ENCODE results near the gene FES. TPM values are rescaled to one million over a fixed set of nuclear protein-coding genes. Genes with fewer than 3 reads are reported as not detected.
A peak's percentile ranks its signal among the peaks of the same experiment; 100 is the strongest.

FES gene
- total RNA-seq, 3 donors from 2014 or later (not counting 1 experiment from before 2014, with no cell fraction given) = 35.8 to 70.3 (median 52.5) TPM

DNA sequence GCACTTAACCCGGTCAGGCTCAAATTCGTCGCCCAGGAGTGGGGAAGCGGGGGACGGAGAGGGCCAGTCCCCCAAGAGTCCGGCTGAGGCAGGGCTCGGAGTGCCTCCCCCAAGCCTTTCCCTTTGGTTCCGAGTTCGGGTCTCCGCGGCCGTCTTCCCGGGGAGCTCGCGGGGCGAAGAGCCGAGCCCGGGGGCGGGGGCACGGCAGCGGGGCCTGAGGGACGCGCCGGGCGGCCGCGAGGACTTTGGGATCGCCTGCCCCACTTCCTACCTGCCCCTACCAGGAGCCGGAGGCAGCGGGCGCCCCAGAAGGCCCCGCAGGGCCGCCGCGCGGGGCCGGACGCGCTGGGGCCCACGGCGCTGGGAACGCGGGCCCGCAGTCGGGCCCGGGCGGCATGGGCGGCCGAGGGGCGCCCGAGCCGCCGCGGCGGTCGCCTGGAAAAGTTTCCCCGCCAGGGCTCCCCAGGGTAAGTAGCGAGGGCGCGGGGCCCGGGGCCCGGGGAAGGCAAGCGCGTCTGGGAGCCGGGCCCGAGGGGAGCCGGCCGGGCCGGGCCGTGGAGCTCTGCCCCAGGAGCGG is 13.1 kb upstream of the FES start:
- Mint-ChIP-seq H3K36me3 (no peaks in the 10 kb centered on the region), H3K9me3 (no peaks in the 10 kb centered on the region), H3K27me3 (ENCODE audit: low read depth in 2 of 2) (no peaks in the 10 kb centered on the region), H3K4me3 (peak overlapping the region; percentile 97), H3K27ac (peak overlapping the region; percentile 90 to 93), H3K4me1 (peaks cover 27 to 56% of the 10 kb centered on the region in 2 donors)
- Histone ChIP-seq H3K4me3 (ENCODE audit: low read length) (peak overlapping the region; percentile 68), H3K27me3 (ENCODE audit: control insufficient read depth, insufficient read depth, low read length) (no peaks in the 10 kb centered on the region), H3K9me3 (ENCODE audit: control insufficient read depth, insufficient read depth, low read length) (no peaks in the 10 kb centered on the region), H3K36me3 (ENCODE audit: control insufficient read depth, insufficient read depth, low read length) (peaks cover 8% of the 10 kb centered on the region), H3K4me1 (ENCODE audit: control insufficient read depth, insufficient read depth, low read length) (peaks cover 47% of the 10 kb centered on the region), H3K27ac (ENCODE audit: low read length) (peak overlapping the region; percentile 79)
- intact Hi-C loops (cut with micrococcal nuclease) = loop anchor here (1.0 to 5.0 kb wide), 3 partner anchors 18 to 54 kb away; no protein-coding TSS in a partner anchor
- TF ChIP-seq, protein P1, sequence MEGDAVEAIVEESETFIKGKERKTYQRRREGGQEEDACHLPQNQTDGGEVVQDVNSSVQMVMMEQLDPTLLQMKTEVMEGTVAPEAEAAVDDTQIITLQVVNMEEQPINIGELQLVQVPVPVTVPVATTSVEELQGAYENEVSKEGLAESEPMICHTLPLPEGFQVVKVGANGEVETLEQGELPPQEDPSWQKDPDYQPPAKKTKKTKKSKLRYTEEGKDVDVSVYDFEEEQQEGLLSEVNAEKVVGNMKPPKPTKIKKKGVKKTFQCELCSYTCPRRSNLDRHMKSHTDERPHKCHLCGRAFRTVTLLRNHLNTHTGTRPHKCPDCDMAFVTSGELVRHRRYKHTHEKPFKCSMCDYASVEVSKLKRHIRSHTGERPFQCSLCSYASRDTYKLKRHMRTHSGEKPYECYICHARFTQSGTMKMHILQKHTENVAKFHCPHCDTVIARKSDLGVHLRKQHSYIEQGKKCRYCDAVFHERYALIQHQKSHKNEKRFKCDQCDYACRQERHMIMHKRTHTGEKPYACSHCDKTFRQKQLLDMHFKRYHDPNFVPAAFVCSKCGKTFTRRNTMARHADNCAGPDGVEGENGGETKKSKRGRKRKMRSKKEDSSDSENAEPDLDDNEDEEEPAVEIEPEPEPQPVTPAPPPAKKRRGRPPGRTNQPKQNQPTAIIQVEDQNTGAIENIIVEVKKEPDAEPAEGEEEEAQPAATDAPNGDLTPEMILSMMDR (IDR thresholded peaks at IDR 0.05) = no peak
- WGBS (ENCODE audit: insufficient coverage) = under 1% methylated on average over 70 of the region's 71 CpGs
- ATAC-seq (peak; percentile 41 to 54 (median 48)), DNase-seq (peak; percentile 40 to 64)

DNA sequence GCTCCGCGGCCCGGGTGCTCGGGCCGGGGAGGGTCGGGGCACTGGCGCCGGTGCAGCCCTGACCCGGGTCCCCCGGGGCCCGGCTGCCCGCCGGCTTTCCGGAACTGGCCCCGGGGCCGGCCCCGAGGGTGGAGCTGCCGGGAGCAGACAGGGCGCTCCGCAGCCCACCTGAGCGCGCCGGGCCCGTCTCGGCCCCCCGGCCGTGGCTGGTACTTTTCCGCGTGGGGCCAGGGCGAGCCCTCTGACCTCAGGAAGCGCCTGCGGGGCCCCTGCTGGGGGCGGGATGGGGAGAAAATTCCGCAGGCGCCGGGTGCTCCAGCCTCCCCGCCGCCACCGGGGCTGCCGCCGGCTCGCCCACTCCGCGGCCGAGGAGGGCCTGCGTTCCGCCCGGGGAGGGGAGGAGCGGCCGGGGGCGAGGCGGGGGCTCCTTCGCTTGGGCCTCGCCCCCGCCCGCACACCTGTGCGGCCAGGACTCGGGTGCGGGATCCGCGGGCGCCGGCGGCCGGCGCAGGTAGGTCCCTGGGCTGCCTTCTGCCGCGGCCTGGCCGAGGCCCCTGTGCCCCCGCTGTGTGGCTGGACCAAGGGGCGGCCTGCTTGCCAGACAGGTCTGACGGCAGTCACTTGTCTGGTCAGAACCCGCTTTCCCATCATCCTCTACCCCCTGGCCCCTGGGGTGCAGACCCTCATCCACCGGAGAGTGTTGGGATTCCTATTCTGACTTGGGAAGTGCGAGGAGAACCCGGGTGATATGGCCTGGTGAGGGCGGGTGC is 12.4 kb upstream of the FES start:
- Mint-ChIP-seq H3K4me1 (peaks cover 32 to 63% of the 10 kb centered on the region in 2 donors), H3K4me3 (peak overlapping the region; percentile 94), H3K27ac (peak overlapping the region; percentile 84 to 89), H3K27me3 (ENCODE audit: low read depth in 2 of 2) (no peaks in the 10 kb centered on the region), H3K36me3 (no peaks in the 10 kb centered on the region), H3K9me3 (no peaks in the 10 kb centered on the region)
- TF ChIP-seq, protein P1 (IDR thresholded peaks at IDR 0.05) = no peak
- WGBS (ENCODE audit: insufficient coverage) = under 1% methylated on average over 77 of the region's 77 CpGs
- no peak for DNase-seq
- intact Hi-C loops (cut with micrococcal nuclease) = loop anchor here (1.0 to 5.0 kb wide), 3 partner anchors 19 to 55 kb away; no protein-coding TSS in a partner anchor
- Histone ChIP-seq H3K27me3 (ENCODE audit: control insufficient read depth, insufficient read depth, low read length) (no peaks in the 10 kb centered on the region), H3K27ac (ENCODE audit: low read length) (peak overlapping the region; percentile 6), H3K9me3 (ENCODE audit: control insufficient read depth, insufficient read depth, low read length) (no peaks in the 10 kb centered on the region), H3K36me3 (ENCODE audit: control insufficient read depth, insufficient read depth, low read length) (peaks cover 14% of the 10 kb centered on the region), H3K4me3 (ENCODE audit: low read length) (peak overlapping the region; percentile 68), H3K4me1 (ENCODE audit: control insufficient read depth, insufficient read depth, low read length) (peaks cover 50% of the 10 kb centered on the region)
- peak; percentile 41 to 52 (median 43) for ATAC-seq

DNA sequence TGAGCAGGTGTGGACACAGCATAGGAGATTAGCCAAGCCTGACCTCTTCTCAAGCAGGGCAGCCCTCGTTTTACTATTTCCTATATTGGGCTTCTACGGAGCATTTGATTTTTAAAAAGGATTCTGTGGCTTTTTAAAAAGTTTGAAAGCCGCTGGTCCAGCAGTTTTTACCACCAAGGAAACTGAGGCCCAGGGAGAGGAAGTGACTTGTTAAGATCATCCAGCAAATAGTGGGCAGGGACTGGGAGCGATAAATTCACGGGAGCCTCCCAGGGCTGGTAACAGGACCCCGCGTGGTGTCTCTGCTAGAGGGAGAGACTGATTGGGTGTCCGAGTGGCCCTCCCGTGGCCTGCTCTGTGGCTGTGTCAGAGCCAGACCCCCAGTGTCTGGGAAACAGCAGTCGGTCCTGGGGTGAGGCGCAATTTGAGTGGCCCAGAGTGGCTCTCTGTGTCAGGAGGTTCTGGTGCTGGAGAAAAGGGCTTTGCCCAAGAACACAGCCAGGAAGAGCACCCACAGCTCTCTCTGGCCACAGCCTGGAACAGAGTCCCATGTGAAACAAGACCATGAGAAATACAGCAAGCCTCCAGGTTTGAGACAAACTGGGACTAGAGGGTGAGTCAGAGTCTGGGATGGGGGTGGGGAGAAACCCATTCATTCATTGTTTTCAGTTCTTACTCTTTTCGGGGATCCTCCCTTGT is 11.7 kb upstream of the FES start:
- Histone ChIP-seq H3K4me1 (ENCODE audit: control insufficient read depth, insufficient read depth, low read length) (peaks cover 58% of the 10 kb centered on the region), H3K9me3 (ENCODE audit: control insufficient read depth, insufficient read depth, low read length) (no peaks in the 10 kb centered on the region), H3K36me3 (ENCODE audit: control insufficient read depth, insufficient read depth, low read length) (peaks cover 22% of the 10 kb centered on the region), H3K27ac (ENCODE audit: low read length) (peak overlapping the region; percentile 6), H3K4me3 (ENCODE audit: low read length) (peak overlapping the region; percentile 45), H3K27me3 (ENCODE audit: control insufficient read depth, insufficient read depth, low read length) (no peaks in the 10 kb centered on the region)
- WGBS (ENCODE audit: insufficient coverage) = 15% methylated on average over 11 of the region's 12 CpGs
- TF ChIP-seq, protein P1 (IDR thresholded peaks at IDR 0.05) = no peak
- H3K4me3 Mint-ChIP-seq = peak overlapping the region; percentile 94
- no peaks in the 10 kb centered on the region for H3K27me3 Mint-ChIP-seq (ENCODE audit: low read depth in 2 of 2)
- no peaks in the 10 kb centered on the region for H3K36me3 Mint-ChIP-seq
- DNase-seq = peak in 1 of 2 donors; percentile 47
- peaks cover 40 to 70% of the 10 kb centered on the region in 2 donors for H3K4me1 Mint-ChIP-seq
- intact Hi-C loops (cut with micrococcal nuclease) = loop anchor here (5.0 kb wide), 2 partner anchors 35 to 55 kb away; no protein-coding TSS in a partner anchor
- H3K27ac Mint-ChIP-seq = peak overlapping the region; percentile 84 to 89
- ATAC-seq = peak in 2 of 3 donors; percentile 19 to 41
- no peaks in the 10 kb centered on the region for H3K9me3 Mint-ChIP-seq
